Activated CD8-positive, alpha-beta memory T cell treated with anti-CD3 and anti-CD28 coated beads for 4 hours (primary cell): ENCODE results near the gene RAB12.
"Not testable (repeated sequence)": the region's sequence is repeated elsewhere in the genome, so short reads cannot be mapped to it uniquely, and the experiment has no call there.

Experiments
- DNase-seq, 2 donors: peaks; one replicate each; pipeline ENCODE4 v3.0.0-alpha.2; 2020; ENCODE audit warnings: low read depth in 2 of 2

The RAB12 gene

DNA sequence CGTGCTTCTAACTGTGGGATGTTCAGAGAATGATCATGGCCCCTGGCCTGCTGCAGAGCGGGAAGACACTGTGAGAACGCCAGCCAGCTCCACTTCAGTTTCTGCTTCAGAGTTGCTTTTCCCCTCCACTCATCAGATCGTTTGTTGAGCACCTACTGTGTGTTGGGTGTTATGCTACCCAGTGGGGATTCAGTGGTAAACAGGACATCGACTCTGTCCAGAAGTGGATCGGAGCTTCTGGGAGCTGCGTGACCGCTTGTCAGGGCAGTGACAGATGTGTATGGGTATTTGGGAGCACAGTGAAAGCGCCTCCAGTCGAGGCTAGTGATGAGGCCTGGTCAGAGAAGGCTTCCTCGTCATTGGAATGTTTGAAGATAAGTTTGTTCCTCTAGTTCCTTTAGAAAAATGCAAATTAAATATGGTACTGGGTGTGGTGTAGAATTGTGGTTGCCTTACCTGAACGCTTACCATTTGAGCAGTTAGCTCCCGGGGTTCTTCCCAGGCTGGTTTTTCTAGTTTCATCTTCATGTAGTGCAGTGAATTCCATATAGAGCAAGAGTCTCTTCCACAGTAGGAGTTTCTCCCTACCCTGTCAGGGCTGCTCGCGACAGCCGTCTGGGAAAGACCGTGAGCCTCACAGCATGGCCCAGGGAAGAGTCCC lies 2.8 kb downstream of the RAB12 start:
- no peak for DNase-seq

- DNase-seq: no peak
These were observed 5.6 kb downstream of the RAB12 start for GRCh38 chr18:8614875-8615274.

DNA sequence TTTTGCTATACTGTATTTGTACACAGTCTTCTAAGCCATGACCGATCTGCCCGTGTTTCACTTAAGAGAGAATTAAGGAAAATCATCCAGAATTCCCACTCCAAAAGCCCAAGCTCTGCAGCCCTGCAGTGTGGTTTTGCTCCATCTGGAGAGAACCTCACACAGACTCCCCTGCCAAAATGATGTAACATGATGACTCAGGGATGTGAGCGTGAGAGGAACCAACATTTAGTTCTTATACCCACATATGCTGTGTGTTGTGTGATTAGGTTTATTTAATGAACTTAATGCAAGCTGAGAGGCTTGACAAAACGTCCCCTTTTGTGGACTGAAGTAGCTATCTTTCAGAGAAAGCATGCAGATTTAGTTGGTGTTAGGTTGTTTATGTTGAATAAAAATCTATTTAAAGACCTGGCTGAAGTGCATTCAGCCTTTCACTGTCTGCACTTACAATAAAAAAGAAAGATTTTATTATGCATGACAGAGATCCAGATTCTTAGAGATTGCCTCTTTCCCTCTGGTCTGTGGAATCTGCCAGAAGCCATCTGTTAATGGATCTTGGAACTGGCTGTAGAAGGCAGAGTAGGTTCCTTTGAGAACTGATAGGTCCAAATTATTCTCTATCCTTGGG lies 6.3 kb downstream of the RAB12 start:
- no peak for DNase-seq

- no peak for DNase-seq
These were observed 6.8 kb downstream of the RAB12 start for GRCh38 chr18:8616028-8616401.

DNA sequence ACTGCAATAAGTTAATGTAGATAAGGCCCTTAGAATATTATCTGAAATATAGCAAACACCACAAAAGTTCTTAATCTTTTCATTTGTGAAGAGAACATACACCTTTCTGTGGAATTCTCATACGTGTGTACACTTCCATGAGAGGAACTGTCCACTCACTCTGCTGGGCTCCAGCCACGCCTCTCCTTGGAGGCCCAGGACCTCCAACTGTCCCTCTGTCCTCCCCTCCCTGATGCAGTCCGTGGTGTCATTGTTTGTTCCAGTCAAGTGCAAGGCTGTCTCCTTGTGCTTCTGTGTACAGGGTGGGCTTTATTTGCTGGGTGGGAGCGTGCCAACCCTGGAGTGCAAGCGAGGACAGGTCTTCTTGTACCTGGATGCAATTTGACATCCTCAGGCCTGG lies 8.7 kb downstream of the RAB12 start:
- no peak for DNase-seq

DNA sequence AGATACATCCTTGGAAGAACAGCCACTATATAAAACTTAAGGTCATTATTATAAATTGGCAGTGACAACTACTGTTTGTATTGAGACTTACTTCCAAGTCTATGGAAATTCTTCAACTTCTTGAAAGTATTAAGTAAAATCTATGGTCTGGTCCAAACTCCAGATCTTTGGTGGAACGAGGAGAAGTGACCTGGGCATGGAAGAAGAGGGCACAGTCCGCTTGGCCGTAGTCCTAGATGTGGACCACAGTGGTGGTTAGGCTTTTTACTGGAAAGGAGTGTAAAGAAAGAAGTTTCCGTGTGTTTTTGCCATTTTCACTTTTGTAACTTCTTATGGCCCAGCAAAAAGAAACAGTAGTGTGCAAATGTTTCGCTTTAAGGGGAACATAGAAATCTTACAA lies 9.8 kb downstream of the RAB12 start:
- no peak for DNase-seq

DNA sequence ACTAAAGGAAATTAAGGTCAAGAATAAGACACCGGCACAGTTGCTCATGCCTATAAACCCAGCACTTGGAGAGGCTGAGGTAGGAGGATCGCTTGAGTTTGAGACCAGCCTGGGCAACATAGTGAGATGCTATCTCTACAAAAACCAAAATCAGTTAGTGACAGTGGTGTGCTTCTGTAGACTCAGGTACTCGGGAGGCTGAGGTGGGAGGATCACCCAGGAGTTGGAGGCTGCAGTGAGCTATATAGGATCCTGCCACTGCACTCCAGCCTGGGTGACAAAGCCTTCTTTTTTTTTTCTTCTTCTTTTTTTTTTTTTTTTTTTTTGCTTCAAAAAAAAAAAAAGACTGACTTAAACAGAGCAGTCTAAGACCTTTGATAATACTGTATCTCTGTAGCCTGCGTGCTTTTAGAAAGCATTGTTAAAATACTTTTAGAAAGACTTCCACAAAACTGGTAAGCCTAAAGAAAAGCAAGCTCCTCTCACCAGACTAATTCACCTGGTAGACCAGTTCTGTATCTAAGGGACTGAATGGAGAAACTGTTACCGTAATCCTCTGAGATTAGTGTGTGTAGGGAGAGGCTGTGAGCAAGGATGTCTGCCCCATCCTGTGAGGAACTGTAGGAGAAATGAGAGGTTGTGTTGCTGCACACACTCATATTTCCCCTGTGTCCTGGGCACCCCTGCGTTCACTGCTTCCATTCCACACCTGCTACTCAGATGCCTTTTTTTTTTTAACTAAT lies 10.8 kb downstream of the RAB12 start:
- DNase-seq: no peak

DNA sequence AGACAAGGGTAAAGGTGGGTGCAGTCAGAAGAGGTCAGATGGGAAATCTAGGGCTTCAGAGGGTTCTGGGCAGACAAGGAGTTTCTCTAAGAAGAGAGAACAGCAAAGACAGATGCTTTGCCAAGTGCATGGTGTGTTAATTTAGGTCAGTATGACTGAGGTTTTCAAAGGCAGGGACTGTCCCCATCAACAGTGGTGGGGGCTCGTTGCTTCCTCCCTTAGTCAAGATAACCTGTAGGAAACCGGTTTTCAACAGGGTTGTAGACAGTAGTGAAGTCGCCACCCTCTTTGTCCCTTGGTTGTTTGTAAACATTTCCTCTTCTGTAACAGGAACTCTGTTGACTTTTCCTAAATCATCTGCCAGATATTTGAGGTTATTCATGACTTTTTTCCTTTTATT lies 11.6 kb downstream of the RAB12 start:
- DNase-seq: no peak

GRCh38 chr18:8622625-8623024 lies 13.4 kb downstream of the RAB12 start:
- DNase-seq: not testable (repeated sequence)

DNA sequence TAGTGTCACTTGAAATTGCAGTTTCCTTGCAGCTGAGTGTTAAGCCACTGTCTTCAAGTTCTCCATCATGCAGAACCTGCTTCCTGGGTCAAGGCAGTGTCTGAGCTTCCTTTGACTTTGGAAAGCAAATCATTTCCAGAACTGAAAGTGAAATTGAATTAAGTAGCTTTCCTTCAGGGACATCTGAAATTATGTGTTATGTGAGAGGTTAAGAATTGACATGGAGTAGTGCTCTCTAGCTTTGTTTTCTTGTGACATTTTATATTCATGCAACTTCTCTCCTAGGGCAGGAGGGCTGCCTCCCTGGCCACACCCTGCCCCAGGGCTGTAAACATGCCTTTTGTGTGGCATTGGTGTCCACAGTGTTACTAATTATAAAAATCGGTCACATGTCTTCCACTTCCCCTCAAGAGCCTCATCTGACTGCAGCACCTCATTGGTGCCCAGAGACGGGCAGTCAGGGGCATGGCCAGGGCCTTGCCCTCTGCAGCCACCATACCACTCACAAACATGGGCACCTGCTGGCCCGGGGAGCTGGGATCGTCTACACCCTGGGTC lies 14.4 kb downstream of the RAB12 start:
- DNase-seq: no peak

DNA sequence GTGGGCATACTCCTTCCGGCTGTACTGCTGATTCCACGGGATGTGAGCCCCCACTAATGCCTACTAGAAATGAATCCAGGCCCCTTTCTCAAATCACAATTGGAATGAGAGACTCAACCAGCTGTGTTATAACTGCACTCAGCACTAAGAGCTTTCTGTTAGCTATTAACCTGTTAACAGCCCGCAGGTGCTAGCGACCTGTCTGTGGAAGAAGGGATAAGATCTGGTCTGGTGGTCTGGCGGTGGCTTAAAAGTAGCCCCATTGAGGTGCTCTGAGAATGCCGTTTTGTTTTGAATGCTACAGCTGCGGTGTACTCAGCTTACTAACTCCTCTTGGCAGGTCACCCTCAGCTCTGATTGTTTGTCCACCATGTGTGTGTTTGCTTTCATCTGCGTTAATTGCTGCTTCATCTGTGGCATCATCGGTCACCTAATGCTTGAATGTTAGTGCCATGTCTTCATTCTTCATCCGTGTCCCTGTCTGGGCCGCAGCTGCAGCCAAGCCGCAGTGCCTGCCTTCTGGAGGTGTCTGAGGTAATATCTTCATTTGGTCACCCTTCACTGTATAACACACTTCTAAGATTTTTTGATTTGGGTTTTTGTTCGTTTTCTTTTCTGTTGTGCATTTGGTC lies 16.3 kb downstream of the RAB12 start:
- no peak for DNase-seq

GRCh38 chr18:8626414-8627106 lies 17.3 kb downstream of the RAB12 start:
- no peak for DNase-seq

- no peak for DNase-seq
These were observed 17.9 kb downstream of the RAB12 start for GRCh38 chr18:8627107-8627472.

DNA sequence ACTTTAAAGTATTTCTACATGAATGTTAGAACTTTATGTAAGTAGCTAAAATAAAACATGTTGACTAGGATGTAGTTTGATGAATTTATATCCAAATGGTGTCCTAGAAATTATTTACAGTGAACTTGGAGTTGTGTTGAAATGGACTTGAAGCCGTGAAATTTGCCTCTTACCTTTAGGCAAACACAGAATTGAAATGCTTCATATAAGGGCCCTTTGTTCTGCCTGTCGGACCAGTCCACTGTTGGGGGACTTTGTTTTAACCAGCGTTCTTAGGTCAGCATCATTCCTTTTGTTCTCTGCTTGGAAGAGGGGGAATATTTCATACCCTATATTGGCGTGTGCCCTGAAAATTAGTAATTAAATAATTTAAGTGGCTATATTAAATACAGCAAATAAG lies 18.3 kb downstream of the RAB12 start:
- no peak for DNase-seq

DNA sequence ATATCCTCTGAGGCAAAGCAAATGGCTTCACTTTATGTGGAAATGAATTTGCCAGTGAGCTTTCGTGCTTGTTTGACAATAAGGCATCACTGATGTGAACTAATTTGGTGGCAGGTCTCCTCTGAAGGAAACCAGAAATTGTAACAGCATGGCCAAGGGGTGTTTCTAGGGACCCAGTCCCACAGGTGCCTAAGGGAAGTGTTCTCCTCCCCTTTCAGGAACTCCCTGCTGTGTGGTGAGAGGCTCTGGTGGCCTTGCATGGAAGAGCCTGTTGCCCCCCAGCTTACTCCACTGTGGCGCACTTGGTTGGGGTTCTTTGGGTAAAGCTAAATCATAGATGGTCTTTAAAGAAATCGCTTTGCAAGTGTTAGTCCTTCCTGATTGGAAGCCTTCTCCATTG lies 20.4 kb downstream of the RAB12 start:
- no peak for DNase-seq

DNA sequence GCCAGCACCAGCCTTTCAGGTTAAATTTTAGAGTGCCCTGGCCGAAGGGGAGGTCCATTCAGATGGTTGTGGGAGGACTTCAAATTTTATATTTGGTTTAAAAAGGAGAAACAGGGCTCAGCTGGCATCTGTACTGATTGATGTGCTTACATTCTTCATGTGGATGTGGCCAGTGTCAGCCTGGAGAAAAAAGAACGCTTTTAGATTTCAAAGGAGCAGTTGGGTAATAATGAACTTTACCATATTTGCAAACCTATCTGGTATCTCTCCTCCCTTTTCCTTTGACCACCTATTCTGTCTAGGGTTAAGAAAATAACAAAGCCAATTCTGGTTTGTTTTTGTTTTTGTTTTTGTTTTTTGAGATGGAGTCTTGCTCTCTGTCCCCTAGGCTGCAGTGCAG lies 21.3 kb downstream of the RAB12 start:
- no peak for DNase-seq

DNA sequence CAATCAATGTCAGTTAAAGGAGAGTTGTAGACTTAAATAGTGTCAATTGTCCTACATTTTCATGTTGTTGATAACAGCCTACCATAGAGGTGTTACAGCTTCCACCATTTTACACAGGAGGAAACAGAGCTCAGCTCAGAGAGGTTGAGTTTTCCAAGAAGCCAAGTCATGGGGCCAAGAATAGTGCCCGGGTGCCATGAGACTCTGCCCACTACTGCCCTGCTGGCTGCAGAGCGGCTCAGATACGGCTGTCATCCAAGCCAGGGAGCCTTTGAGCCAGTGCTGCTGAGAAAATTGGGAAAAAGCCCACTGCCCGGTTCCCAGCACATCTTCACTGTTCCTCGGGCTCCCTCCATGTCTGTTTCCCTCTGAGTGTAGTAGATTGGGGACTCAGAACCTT lies 22.0 kb downstream of the RAB12 start:
- DNase-seq: no peak

- no peak for DNase-seq
These were observed 23.1 kb downstream of the RAB12 start for GRCh38 chr18:8632386-8632785.

GRCh38 chr18:8634508-8634907 lies 25.3 kb downstream of the RAB12 start:
- DNase-seq: no peak

- no peak for DNase-seq
These were observed 25.9 kb downstream of the RAB12 start for GRCh38 chr18:8635087-8635486.

DNA sequence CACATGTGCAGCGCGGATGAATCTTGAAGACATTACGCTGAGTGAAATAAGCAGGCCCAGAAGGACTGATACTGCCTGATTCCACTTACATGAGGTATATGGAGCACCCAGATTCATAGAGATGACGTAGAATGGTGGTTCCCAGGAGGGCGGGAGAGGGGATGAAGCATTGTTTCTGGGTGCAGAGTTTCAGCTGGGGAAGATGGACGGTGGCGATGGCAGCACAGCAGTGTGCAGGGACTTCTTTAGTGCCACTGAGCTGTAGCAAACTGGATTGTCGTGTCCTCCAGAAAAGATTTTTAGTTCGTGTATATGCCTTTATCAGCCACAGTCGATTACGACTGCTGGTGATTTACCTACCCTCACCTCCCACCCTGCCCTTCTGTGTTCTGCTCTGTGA lies 30.5 kb downstream of the RAB12 start:
- no peak for DNase-seq

DNA sequence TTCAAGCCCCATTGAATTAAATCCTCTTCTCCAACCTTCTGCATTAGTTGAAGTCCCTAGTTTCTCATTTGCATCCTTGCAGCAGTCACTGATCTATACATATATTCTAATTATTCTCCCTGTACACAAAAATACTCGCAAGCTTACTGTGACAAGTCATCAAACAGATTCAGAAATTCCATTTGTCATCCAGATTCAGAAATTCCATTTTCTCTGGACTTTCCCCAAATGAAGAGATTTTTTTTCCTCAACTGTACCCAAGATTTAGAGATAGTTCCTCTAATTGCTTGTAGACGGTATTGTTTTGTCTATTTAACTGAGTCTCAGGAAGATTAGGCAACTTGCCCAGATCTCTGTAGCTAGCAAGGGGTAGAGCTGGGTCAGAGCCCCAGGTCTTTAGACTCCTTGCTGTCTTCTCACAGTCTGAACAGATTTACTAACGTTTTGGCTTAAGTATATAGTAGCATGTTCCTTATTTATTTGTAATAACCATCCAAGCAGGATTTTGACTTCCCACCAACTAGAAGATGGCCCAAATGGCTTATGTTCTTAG lies 34.2 kb downstream of the RAB12 start:
- no peak for DNase-seq
